ENCODE results near the gene CUEDC1.

The CUEDC1 gene

DNA sequence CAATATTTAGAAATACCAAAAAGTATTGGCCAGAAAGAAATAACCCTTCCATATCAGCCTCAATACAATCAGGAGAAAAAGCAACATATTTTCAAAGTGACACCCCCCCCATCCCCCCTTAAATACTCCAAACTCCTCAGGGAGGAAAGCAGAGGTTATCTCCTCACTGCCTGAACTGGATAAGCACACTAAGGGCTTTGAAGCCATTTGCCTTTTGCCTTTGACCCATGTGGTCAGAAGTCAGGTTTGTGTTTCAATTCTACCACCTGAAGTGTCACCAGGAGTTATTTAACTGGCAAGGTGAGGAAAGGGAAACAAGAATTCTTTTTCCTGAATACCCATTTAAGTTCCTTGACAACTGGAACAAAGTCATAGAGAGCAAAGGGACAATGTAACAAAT is 36.3 kb upstream of the CUEDC1 start:
- no peak for DNase-seq (ENCODE audit: low read depth)
- TF ChIP-seq, protein P1, sequence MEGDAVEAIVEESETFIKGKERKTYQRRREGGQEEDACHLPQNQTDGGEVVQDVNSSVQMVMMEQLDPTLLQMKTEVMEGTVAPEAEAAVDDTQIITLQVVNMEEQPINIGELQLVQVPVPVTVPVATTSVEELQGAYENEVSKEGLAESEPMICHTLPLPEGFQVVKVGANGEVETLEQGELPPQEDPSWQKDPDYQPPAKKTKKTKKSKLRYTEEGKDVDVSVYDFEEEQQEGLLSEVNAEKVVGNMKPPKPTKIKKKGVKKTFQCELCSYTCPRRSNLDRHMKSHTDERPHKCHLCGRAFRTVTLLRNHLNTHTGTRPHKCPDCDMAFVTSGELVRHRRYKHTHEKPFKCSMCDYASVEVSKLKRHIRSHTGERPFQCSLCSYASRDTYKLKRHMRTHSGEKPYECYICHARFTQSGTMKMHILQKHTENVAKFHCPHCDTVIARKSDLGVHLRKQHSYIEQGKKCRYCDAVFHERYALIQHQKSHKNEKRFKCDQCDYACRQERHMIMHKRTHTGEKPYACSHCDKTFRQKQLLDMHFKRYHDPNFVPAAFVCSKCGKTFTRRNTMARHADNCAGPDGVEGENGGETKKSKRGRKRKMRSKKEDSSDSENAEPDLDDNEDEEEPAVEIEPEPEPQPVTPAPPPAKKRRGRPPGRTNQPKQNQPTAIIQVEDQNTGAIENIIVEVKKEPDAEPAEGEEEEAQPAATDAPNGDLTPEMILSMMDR (IDR thresholded peaks at IDR 0.05; ENCODE audit: insufficient read depth, low read depth, low read length, missing control alignments) = no peak
- no peak overlapping the region for H3K4me3 ChIP-seq (ENCODE audit: low read depth, low read length)

DNA sequence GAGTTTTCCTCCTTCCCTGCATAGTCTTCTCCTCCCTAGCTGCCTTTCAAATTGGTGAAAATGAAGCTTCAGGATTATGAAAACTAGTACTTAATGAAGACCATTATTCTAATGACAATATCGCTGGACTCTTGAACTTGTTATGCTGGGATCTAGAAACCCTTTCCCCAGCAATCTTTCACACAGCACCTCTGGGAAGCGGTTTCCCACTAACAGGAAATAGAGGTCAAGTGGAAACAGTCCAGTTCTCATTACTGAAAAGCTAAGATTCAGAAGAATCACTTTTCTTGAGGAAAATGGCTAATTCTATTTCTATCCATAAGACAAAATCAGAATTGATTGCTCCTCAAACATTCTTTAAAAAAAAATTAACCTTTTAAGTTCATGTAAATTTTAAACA is 34.8 kb upstream of the CUEDC1 start:
- H3K4me3 ChIP-seq (ENCODE audit: low read depth, low read length) = no peak overlapping the region
- DNase-seq (ENCODE audit: low read depth) = no peak
- TF ChIP-seq, protein P1 (IDR thresholded peaks at IDR 0.05; ENCODE audit: insufficient read depth, low read depth, low read length, missing control alignments) = no peak

DNA sequence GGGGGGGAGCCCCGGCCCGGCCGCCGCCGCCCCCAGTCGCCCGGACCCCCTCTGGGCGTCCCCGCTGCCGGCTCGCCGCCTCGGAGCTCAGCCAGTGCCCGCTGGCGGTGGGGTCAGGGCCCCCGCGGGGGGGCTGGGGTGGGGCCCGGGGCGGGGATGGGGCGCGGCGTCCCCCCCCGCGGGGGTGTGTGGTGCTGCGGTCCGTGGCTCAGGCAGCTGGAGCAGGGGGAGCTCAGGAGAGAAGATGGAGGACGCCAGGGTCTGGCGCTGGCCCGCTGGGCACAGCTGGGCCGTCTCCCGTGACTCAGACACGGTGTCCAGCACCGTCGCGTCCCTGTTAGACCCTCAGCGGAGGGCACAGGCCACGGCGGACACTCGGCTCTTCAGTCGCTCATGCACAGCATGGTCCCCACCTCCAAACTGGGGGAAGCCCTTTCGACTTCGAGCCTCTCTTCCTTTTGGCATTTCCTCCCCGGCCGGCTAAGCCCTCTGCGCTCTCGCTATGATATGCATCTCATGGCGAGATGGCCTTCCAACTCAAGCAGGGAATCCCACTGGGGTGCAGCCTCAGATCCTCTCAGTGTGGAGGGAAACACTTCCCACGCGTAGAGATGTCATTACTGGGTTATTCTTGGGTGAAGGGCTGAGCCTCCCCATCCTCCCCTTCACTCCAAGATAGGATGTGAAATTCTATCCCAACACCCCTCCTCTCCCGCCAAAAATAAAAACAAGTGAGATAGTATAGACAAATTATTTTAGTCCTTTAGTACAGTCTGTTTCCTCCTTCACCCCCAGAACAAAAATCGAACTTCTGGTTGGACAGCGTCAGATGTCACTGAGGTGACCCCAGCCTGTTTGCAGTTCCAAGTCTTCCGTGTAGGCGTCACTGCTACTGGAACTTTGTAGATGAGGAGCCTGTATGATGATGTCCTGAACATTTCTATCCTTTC is 33.4 kb upstream of the CUEDC1 start:
- peak; percentile 82 for DNase-seq (ENCODE audit: low read depth)
- peak overlapping the region; percentile 78 for H3K4me3 ChIP-seq (ENCODE audit: low read depth, low read length)
- TF ChIP-seq, protein P1 (IDR thresholded peaks at IDR 0.05; ENCODE audit: insufficient read depth, low read depth, low read length, missing control alignments) = no peak

DNA sequence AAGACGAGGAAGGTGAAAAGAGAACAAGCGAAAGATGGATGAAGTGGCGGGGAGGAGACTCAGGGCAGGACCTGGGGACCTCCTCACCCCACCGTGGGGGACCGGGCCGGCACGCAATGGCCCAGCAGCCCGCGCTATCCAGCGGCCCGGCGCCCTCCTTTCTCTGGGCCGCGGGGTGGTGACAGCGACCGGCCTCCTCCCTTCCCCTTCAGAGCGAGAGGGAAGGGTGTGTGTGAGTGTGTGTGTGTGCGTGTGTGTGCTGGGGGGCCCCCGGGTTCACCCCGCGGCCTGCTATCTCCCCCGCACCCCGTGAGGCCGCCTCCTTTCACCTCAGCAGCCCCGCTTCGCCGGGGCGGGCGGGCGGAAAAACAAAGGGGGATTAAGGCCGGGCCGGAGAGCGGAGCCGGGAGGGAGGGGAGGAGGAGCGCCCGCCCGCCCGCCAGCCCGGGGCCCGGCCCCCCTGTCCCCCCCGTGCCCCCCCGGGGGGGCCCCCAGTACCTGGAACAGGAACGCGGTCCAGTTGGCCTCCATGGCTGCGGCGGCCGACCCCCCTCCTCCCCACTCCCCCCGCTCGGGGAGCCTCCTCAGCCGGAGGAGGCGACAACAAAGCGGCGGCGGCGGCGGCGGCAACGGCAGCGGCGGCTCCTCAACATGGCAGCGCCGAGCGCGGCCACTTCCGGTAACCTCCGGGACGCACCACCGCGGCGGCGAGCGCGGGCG is 32.5 kb upstream of the CUEDC1 start, which contains the start of gene VEZF1:
Gene VEZF1 (minus strand): TSS at position 674 of the 720 bp plus-strand sequence. CDS start 143 bp downstream, at position 531.
- peak; percentile 86 for DNase-seq (ENCODE audit: low read depth)
- TF ChIP-seq, protein P1 (IDR thresholded peaks at IDR 0.05; ENCODE audit: insufficient read depth, low read depth, low read length, missing control alignments) = no peak

DNA sequence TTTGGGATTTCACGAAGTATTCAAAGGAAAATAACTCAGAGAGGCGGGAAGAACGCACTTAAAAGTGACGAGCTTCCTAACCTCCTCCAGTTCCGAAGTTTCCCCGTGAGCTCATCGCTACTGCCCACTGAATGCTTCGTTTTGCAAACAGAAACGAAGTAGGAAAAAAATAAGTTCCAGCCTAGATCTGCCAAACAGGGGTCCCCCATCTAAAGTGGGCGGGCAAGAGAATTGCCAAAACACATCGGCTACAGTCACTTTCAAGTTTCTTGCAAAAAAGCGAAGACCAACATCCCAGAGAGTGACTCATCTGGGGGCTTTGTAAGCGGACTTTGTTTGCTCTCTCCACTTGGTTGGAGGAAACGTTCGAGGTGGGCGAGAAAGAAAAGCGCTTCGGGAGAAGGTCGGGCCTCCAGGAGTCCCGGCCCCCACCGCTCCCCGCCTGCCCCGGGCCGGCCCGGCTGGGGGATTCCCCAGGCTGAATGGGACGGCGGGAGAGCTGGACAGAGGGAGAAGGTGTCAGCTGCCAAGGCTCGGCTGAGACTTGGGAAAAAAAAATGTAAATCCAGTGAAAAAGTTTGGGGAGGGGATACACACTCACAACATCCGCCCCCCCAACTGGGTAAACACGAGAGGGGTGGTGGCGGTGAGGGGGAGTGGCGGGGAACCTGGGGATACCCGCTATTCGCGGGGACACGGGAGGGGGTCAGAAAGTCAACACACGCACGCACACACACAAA is 31.8 kb upstream of the CUEDC1 start:
- TF ChIP-seq, protein P1 (IDR thresholded peaks at IDR 0.05; ENCODE audit: insufficient read depth, low read depth, low read length, missing control alignments) = no peak
- H3K4me3 ChIP-seq (ENCODE audit: low read depth, low read length) = peak overlapping the region; percentile 70
- peak; percentile 38 for DNase-seq (ENCODE audit: low read depth)

More for the DNA sequence above, 32.5 kb upstream of the CUEDC1 start, which contains the start of gene VEZF1:
- H3K4me3 ChIP-seq (ENCODE audit: low read depth, low read length) = peak within 1 kb of the TSS; percentile 78

DNA sequence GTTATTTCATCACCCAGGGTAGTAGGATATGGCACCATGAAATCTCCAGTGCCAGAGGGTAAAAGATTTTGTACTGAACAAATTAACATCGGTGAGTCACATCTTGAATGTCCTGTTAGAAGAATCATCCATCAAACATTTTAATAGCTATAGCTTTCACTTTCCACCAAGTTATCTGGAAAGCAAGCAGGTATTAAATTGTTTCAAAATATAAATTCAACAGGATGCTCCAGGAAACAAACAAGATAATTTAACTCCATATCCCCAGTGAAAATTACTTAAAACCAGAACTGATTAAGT is 30.4 kb upstream of the CUEDC1 start:
- DNase-seq (ENCODE audit: low read depth) = no peak
- no peak overlapping the region for H3K4me3 ChIP-seq (ENCODE audit: low read depth, low read length)
- TF ChIP-seq, protein P1 (IDR thresholded peaks at IDR 0.05; ENCODE audit: insufficient read depth, low read depth, low read length, missing control alignments) = no peak
